ENCODE results near the gene TGFBR3. TPM values are rescaled to one million over a fixed set of nuclear protein-coding genes. Genes with fewer than 3 reads are reported as not detected.

TGFBR3 gene
- total RNA-seq, 1 experiment from 2014 or later: 2.4 TPM

GRCh38 chr1:91827459-91828321 is 58.3 kb downstream of the TGFBR3 start:
- no peak overlapping the region for H3K23ac ChIP-seq (ENCODE audit: insufficient read length, low read depth, low read length)
- no peak overlapping the region for H2BK120ac ChIP-seq (ENCODE audit: low read depth, low read length, poor library complexity, severe bottlenecking)
- no peaks in the 10 kb centered on the region for H3K4me1 ChIP-seq (ENCODE audit: insufficient read depth, low read length)
- no peak overlapping the region for H3K18ac ChIP-seq (ENCODE audit: insufficient read length, low read depth, low read length)
- H3K56ac ChIP-seq (ENCODE audit: insufficient read length, low read depth, low read length): no peak overlapping the region
- no peak overlapping the region for H4K91ac ChIP-seq (ENCODE audit: insufficient read length, low read depth, low read length)
- no peak overlapping the region for H3T11ph ChIP-seq (ENCODE audit: low read length)
- H2BK12ac ChIP-seq (ENCODE audit: insufficient read length, low read depth, low read length): no peak overlapping the region
- no peak overlapping the region for H3K9ac ChIP-seq (ENCODE audit: extremely low read depth, insufficient read length, low read length)
- H3K9me3 ChIP-seq (ENCODE audit: control insufficient read depth, low read depth, low read length): no peaks in the 10 kb centered on the region
- H2BK15ac ChIP-seq (ENCODE audit: low read depth, low read length): no peak overlapping the region
- H3K27me3 ChIP-seq (ENCODE audit: insufficient read depth, low read length): no peaks in the 10 kb centered on the region
- H3K4ac ChIP-seq (ENCODE audit: low read depth, low read length): no peak overlapping the region
- Mint-ChIP-seq H3K27ac (no peak overlapping the region), H3K9me3 (no peaks in the 10 kb centered on the region), H3K27me3 (ENCODE audit: low read depth) (no peaks in the 10 kb centered on the region; the same call in none of the 2 replicates), H3K4me3 (no peak overlapping the region), H3K36me3 (ENCODE audit: insufficient read depth in 1 of 3, low read depth in 3 of 3) (no peaks in the 10 kb centered on the region), H3K4me1 (peaks cover 0 to 7% of the 10 kb centered on the region in 2 experiments; a peak in 1 of 4 replicates)
- no peak overlapping the region for H4K8ac ChIP-seq (replicated peaks; ENCODE audit: insufficient read length, low read depth, low read length)
- no peak overlapping the region for H3K14ac ChIP-seq (ENCODE audit: insufficient read depth, low read length)
- no peak overlapping the region for H2AFZ ChIP-seq (ENCODE audit: low read length)
- no peaks in the 10 kb centered on the region for H3K79me2 ChIP-seq (ENCODE audit: insufficient read depth, low read length)
- no peak overlapping the region for H3K4me2 ChIP-seq (ENCODE audit: insufficient read depth, insufficient read length, low read length)
- no peak overlapping the region for H4K5ac ChIP-seq (ENCODE audit: insufficient read length, low read depth, low read length)
- H3K23me2 ChIP-seq (ENCODE audit: insufficient read length, low read depth, low read length, poor library complexity, severe bottlenecking): no peaks in the 10 kb centered on the region
- no CpG with 5 or more reads among the region's 12 CpGs for WGBS (ENCODE audit: extremely low coverage, insufficient read length, low lambda C conversion rate)
- DNase-seq: no peak
- H2AK5ac ChIP-seq (ENCODE audit: insufficient read length, low read length): no peak overlapping the region
- no peak overlapping the region for H3K27ac ChIP-seq (ENCODE audit: insufficient read length, low read depth, low read length)
- H3K79me1 ChIP-seq (ENCODE audit: insufficient read depth, low read depth, low read length, poor library complexity, severe bottlenecking): no peaks in the 10 kb centered on the region
- no peak for TF ChIP-seq CTCF (conservative IDR thresholded peaks at IDR 0.05)
- H4K20me1 ChIP-seq (ENCODE audit: control insufficient read depth, insufficient read depth, insufficient read length): no peaks in the 10 kb centered on the region
- no peak overlapping the region for H2BK20ac ChIP-seq (ENCODE audit: low read depth, low read length, poor library complexity, severe bottlenecking)
- H2BK5ac ChIP-seq (ENCODE audit: insufficient read length, low read length): no peak overlapping the region
